ENCODE measurements around the gene RTN4R.
"Not testable (repeated sequence)": the region's sequence is repeated elsewhere in the genome, so short reads cannot be mapped to it uniquely, and the experiment has no call there.

DNA sequence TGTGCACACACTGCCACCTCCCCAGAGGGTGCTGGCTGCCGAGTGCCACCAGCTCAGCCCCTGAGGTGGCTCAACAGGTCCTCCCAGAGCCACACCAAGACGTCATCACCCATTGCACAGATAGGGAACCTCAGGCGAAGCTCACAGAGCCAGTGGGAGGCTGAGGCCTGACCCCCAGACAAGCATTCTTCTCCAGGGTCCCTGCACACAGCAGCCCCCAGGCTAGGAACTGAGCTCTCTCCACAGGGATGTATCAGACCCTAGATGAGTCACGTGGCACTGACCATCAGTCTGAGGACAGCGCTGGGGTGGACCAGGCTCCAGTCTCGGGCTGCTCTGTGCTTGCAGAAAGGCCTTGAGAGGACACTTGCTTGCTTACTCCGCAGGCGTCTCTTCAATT is 1.6 kb upstream of the RTN4R start:
- TF ChIP-seq, protein P1, sequence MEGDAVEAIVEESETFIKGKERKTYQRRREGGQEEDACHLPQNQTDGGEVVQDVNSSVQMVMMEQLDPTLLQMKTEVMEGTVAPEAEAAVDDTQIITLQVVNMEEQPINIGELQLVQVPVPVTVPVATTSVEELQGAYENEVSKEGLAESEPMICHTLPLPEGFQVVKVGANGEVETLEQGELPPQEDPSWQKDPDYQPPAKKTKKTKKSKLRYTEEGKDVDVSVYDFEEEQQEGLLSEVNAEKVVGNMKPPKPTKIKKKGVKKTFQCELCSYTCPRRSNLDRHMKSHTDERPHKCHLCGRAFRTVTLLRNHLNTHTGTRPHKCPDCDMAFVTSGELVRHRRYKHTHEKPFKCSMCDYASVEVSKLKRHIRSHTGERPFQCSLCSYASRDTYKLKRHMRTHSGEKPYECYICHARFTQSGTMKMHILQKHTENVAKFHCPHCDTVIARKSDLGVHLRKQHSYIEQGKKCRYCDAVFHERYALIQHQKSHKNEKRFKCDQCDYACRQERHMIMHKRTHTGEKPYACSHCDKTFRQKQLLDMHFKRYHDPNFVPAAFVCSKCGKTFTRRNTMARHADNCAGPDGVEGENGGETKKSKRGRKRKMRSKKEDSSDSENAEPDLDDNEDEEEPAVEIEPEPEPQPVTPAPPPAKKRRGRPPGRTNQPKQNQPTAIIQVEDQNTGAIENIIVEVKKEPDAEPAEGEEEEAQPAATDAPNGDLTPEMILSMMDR (IDR thresholded peaks at IDR 0.05) = not testable (repeated sequence)
- TF ChIP-seq POLR2A (IDR thresholded peaks at IDR 0.05) = not testable (repeated sequence)

All from uterus (tissue), 2 donors.